GM10248 (cell line): Measurements from ENCODE around the gene GNLY.
A peak's percentile ranks its signal among the peaks of the same experiment; 100 is the strongest.

ENCODE experiments used
- CTCF ChIA-PET: fragments of 300-600 bp; sonication (Branson Sonifier 250); formaldehyde crosslinking; extraction: SDS; loops from one replicate; lab custom pipeline; 2021; ENCODE audit warnings: antibody characterized with exemption; lab: Yijun Ruan, JAX
- POLR2A ChIA-PET: fragments of 350-650 bp; sonication (Branson Sonifier 250); formaldehyde crosslinking; extraction: SDS; loops from one replicate; lab custom pipeline; 2020; ENCODE audit warnings: antibody characterized with exemption; lab: Yijun Ruan, JAX
- DNase-seq: peaks from one replicate; pipeline ENCODE4 v3.0.0; 2012; ENCODE audit errors: extremely low spot score
- CTCF ChIP-seq: IDR thresholded peaks from 2 replicates; pipeline ENCODE4 v1.5.1; 2012; ENCODE audit warnings: mild to moderate bottlenecking, low read depth; ENCODE audit errors: extremely low read depth, missing control alignments, control extremely low read depth

GNLY gene

GRCh38 chr2:85704038-85704437 is 9.9 kb downstream of the GNLY start:
- DNase-seq: no peak
- CTCF ChIA-PET: interaction anchor here (0.7 to 8.8 kb wide), 8 partner anchors 9 to 80 kb away, joined by 3 to 128 read pairs (median 11); no protein-coding TSS in a partner anchor
- no peak for TF ChIP-seq CTCF
- POLR2A ChIA-PET: no interaction called here

GRCh38 chr2:85704800-85705679 is 10.9 kb downstream of the GNLY start:
- CTCF ChIA-PET: interaction anchor here (0.7 to 8.8 kb wide), 18 partner anchors 8 to 375 kb away, joined by 3 to 128 read pairs (median 4); partner anchors contain the start of gene GNLY
- TF ChIP-seq CTCF: no peak
- POLR2A ChIA-PET: interaction anchor here (1.0 kb wide), 1 partner anchor 166 kb away, joined by 3 read pairs; the partner anchor contains the start of gene MAT2A
- peak; percentile 48 for DNase-seq

GRCh38 chr2:85705680-85706039 is 11.5 kb downstream of the GNLY start:
- no peak for DNase-seq
- TF ChIP-seq CTCF: no peak
- CTCF ChIA-PET: interaction anchor here (0.7 to 8.8 kb wide), 17 partner anchors 8 to 374 kb away, joined by 3 to 128 read pairs (median 5); partner anchors contain the start of gene GNLY
- POLR2A ChIA-PET: interaction anchor here (1.0 kb wide), 1 partner anchor 167 kb away, joined by 3 read pairs; the partner anchor contains the start of gene MAT2A

- DNase-seq: no peak
- POLR2A ChIA-PET: no interaction called here
- CTCF ChIA-PET: interaction anchor here (0.7 to 8.8 kb wide), 17 partner anchors 7 to 374 kb away, joined by 3 to 128 read pairs (median 5); partner anchors contain the start of gene GNLY
- TF ChIP-seq CTCF: no peak
Observed at GRCh38 chr2:85706063-85706462, 11.9 kb downstream of the GNLY start.

- POLR2A ChIA-PET: no interaction called here
- CTCF ChIA-PET: interaction anchor here (1.0 to 8.8 kb wide), 27 partner anchors 9 to 374 kb away, joined by 3 to 128 read pairs (median 6); partner anchors contain the start of gene GNLY
- no peak for DNase-seq
- no peak for TF ChIP-seq CTCF
Observed at GRCh38 chr2:85706599-85707296, 12.6 kb downstream of the GNLY start.

- CTCF ChIA-PET: interaction anchor here (0.9 to 8.8 kb wide), 32 partner anchors 9 to 373 kb away, joined by 3 to 128 read pairs (median 6); partner anchors contain the start of gene GNLY
- peak; percentile 83 for TF ChIP-seq CTCF
- peak; percentile 73 for DNase-seq
- POLR2A ChIA-PET: no interaction called here
Observed at GRCh38 chr2:85707304-85707703, 13.1 kb downstream of the GNLY start.
